ENCODE data around the gene IFI16. TPM values are rescaled to one million over a fixed set of nuclear protein-coding genes. Genes with fewer than 3 reads are reported as not detected.

IFI16 gene
- total RNA-seq, 1 experiment from 2014 or later = 2.9 TPM

DNA sequence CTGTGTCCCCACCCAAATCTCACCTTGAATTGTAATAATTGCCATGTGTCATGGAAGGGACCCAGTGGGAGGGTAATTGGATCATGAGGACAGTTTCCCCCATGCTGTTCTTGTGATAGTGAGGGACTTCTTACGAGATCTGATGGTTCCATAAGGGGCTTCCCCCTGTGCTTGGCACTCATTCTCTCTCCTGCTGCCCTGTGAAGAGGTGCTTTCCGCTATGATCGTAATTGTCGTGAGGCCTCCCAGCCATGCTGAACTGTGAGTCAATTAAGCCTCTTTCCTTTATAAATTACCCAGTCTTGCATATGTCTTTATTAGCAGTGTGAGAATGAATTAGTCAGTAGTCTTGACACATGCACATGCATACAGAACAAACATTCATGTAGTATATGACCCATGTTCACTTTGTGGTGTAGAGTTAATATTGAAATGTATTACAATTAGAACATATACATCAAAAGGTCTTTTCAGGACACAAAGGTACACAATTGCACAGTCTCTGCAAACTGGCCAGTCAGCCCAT, 16.9 kb upstream of the IFI16 start:
- no peak overlapping the region for H2AK5ac ChIP-seq (ENCODE audit: insufficient read length, low read length)
- H3K27me3 ChIP-seq (ENCODE audit: insufficient read depth, low read length) = no peaks in the 10 kb centered on the region
- no peak overlapping the region for H3T11ph ChIP-seq (ENCODE audit: low read length)
- H2BK120ac ChIP-seq (ENCODE audit: low read depth, low read length, poor library complexity, severe bottlenecking) = no peak overlapping the region
- no peak overlapping the region for H3K27ac ChIP-seq (ENCODE audit: insufficient read length, low read depth, low read length)
- H4K8ac ChIP-seq (replicated peaks; ENCODE audit: insufficient read length, low read depth, low read length) = no peak overlapping the region
- no peaks in the 10 kb centered on the region for H3K79me1 ChIP-seq (ENCODE audit: insufficient read depth, low read depth, low read length, poor library complexity, severe bottlenecking)
- no peak overlapping the region for H2BK15ac ChIP-seq (ENCODE audit: low read depth, low read length)
- H4K20me1 ChIP-seq (ENCODE audit: control insufficient read depth, insufficient read depth, insufficient read length) = no peaks in the 10 kb centered on the region
- no peaks in the 10 kb centered on the region for H3K79me2 ChIP-seq (ENCODE audit: insufficient read depth, low read length)
- no peaks in the 10 kb centered on the region for H3K4me1 Mint-ChIP-seq
- no peak overlapping the region for H2BK12ac ChIP-seq (ENCODE audit: insufficient read length, low read depth, low read length)
- H3K36me3 Mint-ChIP-seq (ENCODE audit: insufficient read depth in 1 of 3, low read depth in 3 of 3) = no peaks in the 10 kb centered on the region
- H4K5ac ChIP-seq (ENCODE audit: insufficient read length, low read depth, low read length) = no peak overlapping the region
- no peak overlapping the region for H4K91ac ChIP-seq (ENCODE audit: insufficient read length, low read depth, low read length)
- H3K4me3 Mint-ChIP-seq = no peak overlapping the region
- no peak overlapping the region for H3K56ac ChIP-seq (ENCODE audit: insufficient read length, low read depth, low read length)
- H3K18ac ChIP-seq (ENCODE audit: insufficient read length, low read depth, low read length) = no peak overlapping the region
- no peak for TF ChIP-seq CTCF (conservative IDR thresholded peaks at IDR 0.05)
- H3K23me2 ChIP-seq (ENCODE audit: insufficient read length, low read depth, low read length, poor library complexity, severe bottlenecking) = no peaks in the 10 kb centered on the region
- no peak overlapping the region for H3K23ac ChIP-seq (ENCODE audit: insufficient read length, low read depth, low read length)
- H2BK5ac ChIP-seq (ENCODE audit: insufficient read length, low read length) = no peak overlapping the region
- H2AFZ ChIP-seq (ENCODE audit: low read length) = no peak overlapping the region
- H3K4me2 ChIP-seq (ENCODE audit: insufficient read depth, insufficient read length, low read length) = no peak overlapping the region
- no peak for DNase-seq
- H3K9ac ChIP-seq (ENCODE audit: extremely low read depth, insufficient read length, low read length) = no peak overlapping the region
- H3K4me1 ChIP-seq (ENCODE audit: insufficient read depth, low read length) = no peaks in the 10 kb centered on the region
- H2BK20ac ChIP-seq (ENCODE audit: low read depth, low read length, poor library complexity, severe bottlenecking) = no peak overlapping the region
- H3K27ac Mint-ChIP-seq = no peak overlapping the region
- H3K4ac ChIP-seq (ENCODE audit: low read depth, low read length) = no peak overlapping the region
- no peak overlapping the region for H3K14ac ChIP-seq (ENCODE audit: insufficient read depth, low read length)
- H3K27me3 Mint-ChIP-seq (ENCODE audit: low read depth) = no peaks in the 10 kb centered on the region
- H3K9me3 ChIP-seq (ENCODE audit: control insufficient read depth, low read depth, low read length) = no peaks in the 10 kb centered on the region
- WGBS (ENCODE audit: extremely low coverage, insufficient read length, low lambda C conversion rate) = no CpG with 5 or more reads among the region's 4 CpGs
- H3K9me3 Mint-ChIP-seq = no peaks in the 10 kb centered on the region
